ENCODE data around the gene MAP2K6.

- TF ChIP-seq POLR2A (IDR thresholded peaks at IDR 0.05) = no peak
- no peak for TF ChIP-seq CTCF (IDR thresholded peaks at IDR 0.05)
- no peak for TF ChIP-seq POLR2AphosphoS5 (IDR thresholded peaks at IDR 0.05)
Observed at GRCh38 chr17:69588827-69589239, 174.3 kb downstream of the MAP2K6 start.
